Globus pallidus (tissue), 1 donor: ENCODE measurements around the gene ENSA.
A peak's percentile ranks its signal among the peaks of the same experiment; 100 is the strongest.
"Not testable (repeated sequence)": the region's sequence is repeated elsewhere in the genome, so short reads cannot be mapped to it uniquely, and the experiment has no call there.

Experiments
- DNase-seq: peaks from one replicate; pipeline ENCODE4 v3.0.0-alpha.2; 2015; ENCODE audit warnings: low spot score

ENSA gene

GRCh38 chr1:150629115-150629928 lies at the start of gene ENSA:
Gene ENSA (minus strand): TSS chr1:150629612. CDS start chr1:150629470, 142 bp downstream.
- peak; percentile 99 for DNase-seq

- DNase-seq: no peak
Observed at GRCh38 chr1:150678988-150679387, 49.6 kb upstream of the ENSA start.

GRCh38 chr1:150674881-150675280 lies 45.5 kb upstream of the ENSA start:
- DNase-seq: no peak

- no peak for DNase-seq
Observed at GRCh38 chr1:150663321-150663720, 33.9 kb upstream of the ENSA start.

- no peak for DNase-seq
Observed at GRCh38 chr1:150662811-150663210, 33.4 kb upstream of the ENSA start.

- no peak for DNase-seq
Observed at GRCh38 chr1:150661156-150661555, 31.7 kb upstream of the ENSA start.

GRCh38 chr1:150660584-150660983 lies 31.2 kb upstream of the ENSA start:
- DNase-seq: no peak

GRCh38 chr1:150657064-150657463 lies 27.7 kb upstream of the ENSA start:
- not testable (repeated sequence) for DNase-seq

- DNase-seq: not testable (repeated sequence)
Observed at GRCh38 chr1:150654635-150655034, 25.2 kb upstream of the ENSA start.

- no peak for DNase-seq
Observed at GRCh38 chr1:150650193-150650592, 20.8 kb upstream of the ENSA start.

- no peak for DNase-seq
Observed at GRCh38 chr1:150649441-150650075, 20.1 kb upstream of the ENSA start.

- DNase-seq: no peak
Observed at GRCh38 chr1:150642296-150642695, 12.9 kb upstream of the ENSA start.

GRCh38 chr1:150641126-150641815 lies 11.9 kb upstream of the ENSA start:
- DNase-seq: not testable (repeated sequence)

GRCh38 chr1:150638430-150638829 lies 9.0 kb upstream of the ENSA start:
- not testable (repeated sequence) for DNase-seq

GRCh38 chr1:150634839-150635622 lies 5.6 kb upstream of the ENSA start:
- not testable (repeated sequence) for DNase-seq

- DNase-seq: no peak
Observed at GRCh38 chr1:150628766-150629114, 672 bp downstream of the ENSA start.

- DNase-seq: no peak
Observed at GRCh38 chr1:150627826-150628410, 1.5 kb downstream of the ENSA start.

- DNase-seq: no peak
Observed at GRCh38 chr1:150626150-150626549, 3.3 kb downstream of the ENSA start.

GRCh38 chr1:150624546-150624945 lies 4.9 kb downstream of the ENSA start:
- not testable (repeated sequence) for DNase-seq

GRCh38 chr1:150624134-150624533 lies 5.3 kb downstream of the ENSA start:
- DNase-seq: not testable (repeated sequence)

- no peak for DNase-seq
Observed at GRCh38 chr1:150622303-150622975, 7.0 kb downstream of the ENSA start.
